Body of pancreas (tissue), 4 donors: ENCODE results near the gene ECEL1. TPM values are rescaled to one million over a fixed set of nuclear protein-coding genes. Genes with fewer than 3 reads are reported as not detected.

Experiments
- ATAC-seq: fragments of 150-250 bp; one replicate; pipeline ENCODE4 v1.9.1; 2016
- DNase-seq, 4 donors: peaks; one replicate each; pipeline ENCODE4 v3.0.0-alpha.2; 2019
- H3K27ac ChIP-seq, 4 donors: fragments of 200-600 bp; sonication (generic); 1 replicate in 3 of 4; 2 replicates in 1 of 4; pipeline versions ENCODE4 v1.5.1 to v1.6.1; 2016 to 2019; ENCODE audit warnings: mild to moderate bottlenecking in 1 of 4, mixed read lengths in 1 of 4, moderate library complexity in 1 of 4
- H3K27me3 ChIP-seq, 2 donors: fragments of 200-600 bp; sonication (generic); one replicate each; pipeline ENCODE4 v1.6.0; 2016; ENCODE audit warnings: mild to moderate bottlenecking in 1 of 2
- H3K36me3 ChIP-seq, 2 donors: fragments of 200-600 bp; sonication (generic); replicated peaks in 1 of 2; 2 replicates each; pipeline ENCODE4 v1.5.1; 2016; ENCODE audit warnings: low read depth in 2 of 2; ENCODE audit not compliant: insufficient read depth in 1 of 2
- H3K4me1 ChIP-seq: fragments of 200-600 bp; sonication (generic); one replicate; pipeline ENCODE4 v1.6.0; 2016
- H3K4me3 ChIP-seq, 2 donors: fragments of 200-600 bp; sonication (generic); 1 replicate in 1 of 2; 2 replicates in 1 of 2; pipeline ENCODE4 v1.5.1; 2016 to 2019
- H3K9me3 ChIP-seq, 3 donors: fragments of 200-600 bp; sonication (generic); 1 replicate in 2 of 3; 2 replicates in 1 of 3; pipeline ENCODE4 v1.5.1; 2016
- POLR2A ChIP-seq, 3 donors: fragments of 450-650 bp; IDR thresholded peaks; one replicate each; pipeline ENCODE4 v1.6.1; 2016; ENCODE audit warnings: antibody characterized with exemption in 3 of 3, mild to moderate bottlenecking in 2 of 3
- WGBS, 2 donors: methylation state at CpG; one replicate each; pipeline ENCODE4 v1.1.5; 2017; 5-methylcytosine and 5-hydroxymethylcytosine counted together
- intact Hi-C: fragments of 100-400 bp; cut with DNase I; formaldehyde crosslinking; loops from one replicate; pipeline ENCODE4 v1.15.1; 2023
- total RNA-seq, 2 donors: library from RNA; depleted of rRNA; stranded (reverse); fragments of >200 nt; gene quantifications; one replicate each; pipeline ENCODE4 v1.1.0, GENCODE V29; 2016
- TF ChIP-seq, protein P1 (sequence below), 7 experiments: fragments of 450-650 bp in 4 of 7; fragments of 200-600 bp in 3 of 7; sonication (generic) in 3 of 7; IDR thresholded peaks; one replicate each; pipeline ENCODE4 v1.5.1; 2016 to 2019; ENCODE audit warnings: antibody characterized with exemption in 7 of 7

Gene ECEL1
- total RNA-seq, 2 donors from 2014 or later: 0.26 TPM; not detected in 1

DNA sequence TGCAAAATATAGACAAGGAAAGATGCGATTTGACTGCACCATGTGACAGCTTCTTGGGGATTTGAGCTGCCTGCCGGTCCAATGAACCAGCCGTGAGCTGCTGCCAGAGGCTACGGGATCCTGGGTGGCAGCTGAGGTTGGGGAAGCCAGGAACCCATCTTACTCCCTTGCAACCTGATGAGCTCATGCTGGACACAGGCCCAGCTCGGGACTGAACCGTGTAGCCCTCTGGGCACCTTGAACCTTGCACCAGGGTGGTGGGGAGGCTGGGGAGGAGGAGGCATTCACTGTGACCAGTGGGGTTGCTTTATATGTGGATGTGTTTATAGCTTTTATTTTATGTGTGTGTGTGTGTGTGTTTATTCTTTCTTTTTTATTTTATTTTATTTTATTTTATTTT lies 22.6 kb downstream of the ECEL1 start:
- Histone ChIP-seq H3K27ac (no peak overlapping the region), H3K27me3 (no peaks in the 10 kb centered on the region), H3K4me3 (no peak overlapping the region), H3K36me3 (no peaks in the 10 kb centered on the region), H3K4me1 (no peaks in the 10 kb centered on the region), H3K9me3 (no peaks in the 10 kb centered on the region)
- no peak for DNase-seq
- intact Hi-C loops: no loop called here
- 70 to 75% methylated on average over 6 of the region's 6 CpGs for WGBS, 2 donors
- no peak for ATAC-seq
- TF ChIP-seq POLR2A (IDR thresholded peaks at IDR 0.05): no peak
- TF ChIP-seq, protein P1, sequence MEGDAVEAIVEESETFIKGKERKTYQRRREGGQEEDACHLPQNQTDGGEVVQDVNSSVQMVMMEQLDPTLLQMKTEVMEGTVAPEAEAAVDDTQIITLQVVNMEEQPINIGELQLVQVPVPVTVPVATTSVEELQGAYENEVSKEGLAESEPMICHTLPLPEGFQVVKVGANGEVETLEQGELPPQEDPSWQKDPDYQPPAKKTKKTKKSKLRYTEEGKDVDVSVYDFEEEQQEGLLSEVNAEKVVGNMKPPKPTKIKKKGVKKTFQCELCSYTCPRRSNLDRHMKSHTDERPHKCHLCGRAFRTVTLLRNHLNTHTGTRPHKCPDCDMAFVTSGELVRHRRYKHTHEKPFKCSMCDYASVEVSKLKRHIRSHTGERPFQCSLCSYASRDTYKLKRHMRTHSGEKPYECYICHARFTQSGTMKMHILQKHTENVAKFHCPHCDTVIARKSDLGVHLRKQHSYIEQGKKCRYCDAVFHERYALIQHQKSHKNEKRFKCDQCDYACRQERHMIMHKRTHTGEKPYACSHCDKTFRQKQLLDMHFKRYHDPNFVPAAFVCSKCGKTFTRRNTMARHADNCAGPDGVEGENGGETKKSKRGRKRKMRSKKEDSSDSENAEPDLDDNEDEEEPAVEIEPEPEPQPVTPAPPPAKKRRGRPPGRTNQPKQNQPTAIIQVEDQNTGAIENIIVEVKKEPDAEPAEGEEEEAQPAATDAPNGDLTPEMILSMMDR (IDR thresholded peaks at IDR 0.05): no peak

DNA sequence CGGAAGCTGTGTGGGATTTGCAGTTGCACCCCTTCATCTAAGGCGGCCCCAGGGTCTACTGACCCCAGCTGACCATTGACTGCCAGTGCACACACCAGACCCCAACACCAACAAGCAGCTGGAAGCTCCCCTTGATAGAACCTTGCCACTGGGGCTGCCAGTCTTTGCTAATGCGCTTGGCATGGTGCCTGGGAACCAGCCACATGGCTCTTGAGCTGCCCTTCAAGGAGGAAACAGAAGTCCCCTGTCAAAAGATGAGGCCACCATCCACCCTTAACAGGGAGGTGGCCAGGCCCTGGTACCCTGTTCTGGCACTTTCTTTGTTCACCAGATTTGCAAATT lies 23.1 kb downstream of the ECEL1 start:
- H3K4me3 ChIP-seq: no peak overlapping the region
- no peaks in the 10 kb centered on the region for H3K9me3 ChIP-seq
- no peak overlapping the region for H3K27ac ChIP-seq
- no peaks in the 10 kb centered on the region for H3K36me3 ChIP-seq
- intact Hi-C loops: no loop called here
- no peaks in the 10 kb centered on the region for H3K27me3 ChIP-seq
- WGBS, 2 donors: 37 to 57% methylated on average over 2 to 3 of the region's 3 CpGs
- ATAC-seq: no peak
- no peak for TF ChIP-seq POLR2A (IDR thresholded peaks at IDR 0.05)
- no peaks in the 10 kb centered on the region for H3K4me1 ChIP-seq
- no peak for DNase-seq

DNA sequence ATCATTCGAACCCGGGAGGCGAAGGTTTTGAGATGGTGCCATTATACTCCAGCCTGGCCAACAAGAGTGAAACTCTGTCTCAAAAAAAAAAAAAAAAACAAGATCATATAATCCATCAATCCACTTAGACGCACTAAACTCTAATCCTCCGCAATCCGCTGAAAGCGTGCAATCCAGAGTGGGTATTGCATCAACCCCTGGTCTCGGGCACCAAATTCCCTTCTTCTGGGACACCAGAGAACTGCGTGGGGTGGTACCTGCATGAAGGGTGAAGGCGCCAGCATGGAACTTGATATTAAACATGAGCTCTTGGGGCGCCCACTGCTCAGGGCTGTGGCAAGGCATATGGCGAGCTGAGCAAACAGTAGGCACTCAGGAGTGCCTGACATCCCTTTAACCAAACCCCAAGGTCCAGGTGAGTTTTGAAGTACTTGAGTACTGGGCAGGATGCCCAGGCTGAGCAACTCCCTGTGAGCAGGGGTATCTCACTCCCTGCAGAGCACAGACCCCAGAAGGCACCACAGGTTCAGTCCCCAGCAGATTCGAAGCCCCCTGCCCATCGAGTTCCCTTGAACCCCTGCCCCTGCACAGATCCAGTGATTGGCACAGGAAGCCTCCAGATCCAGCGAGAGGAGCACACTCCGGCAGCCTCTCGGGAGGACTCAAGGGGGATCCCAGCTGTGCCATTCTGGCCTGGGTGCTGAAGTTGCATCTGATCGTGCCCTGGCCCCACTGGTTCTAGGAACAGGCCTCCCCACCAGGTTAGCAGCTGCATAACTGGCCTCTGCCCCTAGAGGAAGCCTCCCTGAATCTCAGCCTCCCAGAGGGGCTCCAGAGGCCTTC lies 23.7 kb downstream of the ECEL1 start:
- DNase-seq: no peak
- Histone ChIP-seq H3K4me3 (no peak overlapping the region), H3K27ac (no peak overlapping the region), H3K4me1 (no peaks in the 10 kb centered on the region), H3K27me3 (peaks cover 0 to under 1% of the 10 kb centered on the region in 2 donors), H3K9me3 (no peaks in the 10 kb centered on the region), H3K36me3 (no peaks in the 10 kb centered on the region)
- TF ChIP-seq, protein P1 (IDR thresholded peaks at IDR 0.05): no peak
- TF ChIP-seq POLR2A (IDR thresholded peaks at IDR 0.05): no peak
- intact Hi-C loops: no loop called here
- WGBS, 2 donors: 87 to 91% methylated on average over 16 to 18 of the region's 18 CpGs
- no peak for ATAC-seq

DNA sequence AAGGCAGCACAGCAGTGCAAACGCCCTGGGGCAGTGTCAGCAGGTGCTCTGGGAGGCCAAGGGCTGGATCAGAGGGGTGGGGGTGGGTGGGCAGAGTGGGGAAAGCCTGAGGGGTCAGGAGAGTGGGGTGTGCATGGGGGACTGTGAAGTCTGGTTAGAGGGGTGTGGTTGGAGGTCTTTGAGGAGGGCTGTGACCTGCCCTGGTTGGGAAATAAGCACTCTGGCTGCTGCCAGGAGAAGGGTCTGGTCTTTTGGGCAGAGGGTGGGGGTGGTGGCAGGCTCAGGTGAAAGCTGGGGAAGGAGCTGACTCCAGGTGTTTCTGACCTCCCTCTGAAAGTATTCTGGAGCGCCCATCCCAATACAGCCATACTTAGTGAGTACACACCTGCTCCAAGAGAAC lies 27.5 kb downstream of the ECEL1 start:
- no peaks in the 10 kb centered on the region for H3K9me3 ChIP-seq
- H3K27ac ChIP-seq: no peak overlapping the region
- TF ChIP-seq, protein P1 (IDR thresholded peaks at IDR 0.05): no peak
- TF ChIP-seq POLR2A (IDR thresholded peaks at IDR 0.05): no peak
- no peak overlapping the region for H3K4me3 ChIP-seq
- intact Hi-C loops: no loop called here
- H3K27me3 ChIP-seq: peaks cover 0 to 5% of the 10 kb centered on the region in 2 donors
- no peaks in the 10 kb centered on the region for H3K36me3 ChIP-seq
- WGBS, 2 donors: 49 to 57% methylated on average over 2 of the region's 2 CpGs
- no peak for DNase-seq
- H3K4me1 ChIP-seq: no peaks in the 10 kb centered on the region
- ATAC-seq: no peak

DNA sequence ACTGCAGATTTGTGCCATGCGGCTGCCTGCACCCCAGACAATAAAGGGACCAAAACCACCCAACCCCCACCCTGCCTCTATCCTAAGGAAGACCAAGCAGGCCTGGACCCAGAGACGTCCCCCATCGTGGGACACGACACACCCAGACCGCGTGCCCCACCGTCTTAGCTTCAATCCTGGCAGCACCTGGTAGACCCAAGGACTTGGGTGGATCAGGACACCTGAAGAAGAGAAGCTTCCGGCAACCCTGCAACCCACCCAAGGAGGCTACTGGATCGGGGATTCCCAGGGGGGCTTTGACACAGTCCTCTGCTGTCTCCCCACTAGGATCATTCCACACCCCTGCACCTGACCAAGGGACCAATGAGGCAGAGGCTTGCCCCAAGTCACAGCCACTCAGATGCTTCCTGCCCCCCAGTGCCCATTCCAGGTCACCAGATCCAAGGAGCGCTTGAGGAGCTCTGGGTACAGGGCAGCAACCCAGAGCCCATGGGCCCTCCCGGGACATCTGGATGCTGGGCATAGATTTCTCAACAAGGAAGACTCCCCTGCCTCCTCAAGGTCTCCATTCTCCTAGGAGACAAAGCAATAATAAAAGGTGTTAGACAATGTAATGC lies 28.1 kb downstream of the ECEL1 start:
- Histone ChIP-seq H3K27me3 (peaks cover 0 to 5% of the 10 kb centered on the region in 2 donors), H3K4me3 (no peak overlapping the region), H3K9me3 (no peaks in the 10 kb centered on the region), H3K27ac (no peak overlapping the region), H3K36me3 (no peaks in the 10 kb centered on the region), H3K4me1 (no peaks in the 10 kb centered on the region)
- intact Hi-C loops: no loop called here
- DNase-seq (no peak), ATAC-seq (no peak)
- TF ChIP-seq, protein P1 (IDR thresholded peaks at IDR 0.05): no peak
- TF ChIP-seq POLR2A (IDR thresholded peaks at IDR 0.05): no peak
- WGBS, 2 donors: 75% methylated on average over 11 of the region's 11 CpGs; no CpG with 5 or more reads in 1 of the 2 donors
